Right lobe of liver (tissue), 6 donors: ENCODE results near the gene SV2C. TPM values are rescaled to one million over a fixed set of nuclear protein-coding genes. Genes with fewer than 3 reads are reported as not detected.
A peak's percentile ranks its signal among the peaks of the same experiment; 100 is the strongest.
"Not testable (repeated sequence)": the region's sequence is repeated elsewhere in the genome, so short reads cannot be mapped to it uniquely, and the experiment has no call there.

Experiments used
- ATAC-seq, 4 donors: fragments of 200-7000 bp; cut with Tn5 transposase; one replicate each; pipeline ENCODE4 v1.9.1; 2020; ENCODE audit warnings: mild to moderate bottlenecking in 4 of 4, moderate library complexity in 4 of 4
- DNase-seq, 3 donors: peaks; one replicate each; pipeline ENCODE4 v3.0.0-alpha.2; 2020
- H3K27ac ChIP-seq, 3 donors: fragments of 200-600 bp; one replicate each; pipeline ENCODE4 v1.8.0; 2022
- H3K27me3 ChIP-seq, 2 donors: fragments of 200-600 bp; one replicate each; pipeline ENCODE4 v1.8.0; 2022
- H3K36me3 ChIP-seq, 4 donors: fragments of 200-600 bp; sonication (generic) in 1 of 4; one replicate each; pipeline versions ENCODE4 v1.5.1 to v1.8.0; 2017 to 2022; ENCODE audit warnings: control low read depth in 1 of 4
- H3K4me1 ChIP-seq, 4 donors: fragments of 200-600 bp; sonication (generic) in 1 of 4; one replicate each; pipeline versions ENCODE4 v1.5.1 to v1.8.0; 2017 to 2022; ENCODE audit warnings: control low read depth in 1 of 4
- H3K4me3 ChIP-seq, 3 donors: fragments of 200-600 bp; one replicate each; pipeline ENCODE4 v1.8.0; 2022
- H3K9me3 ChIP-seq, 4 donors: fragments of 200-600 bp; sonication (generic) in 1 of 4; one replicate each; pipeline versions ENCODE4 v1.5.1 to v1.8.0; 2017 to 2022; ENCODE audit warnings: control low read depth in 1 of 4
- CTCF ChIP-seq, 4 donors: fragments of 200-600 bp in 3 of 4; fragments of 450-650 bp in 1 of 4; IDR thresholded peaks; one replicate each; pipeline versions ENCODE4 v1.5.1 to v1.8.0; 2016 to 2022; ENCODE audit warnings: antibody characterized with exemption in 4 of 4, mild to moderate bottlenecking in 2 of 4
- POLR2A ChIP-seq: fragments of 450-650 bp; IDR thresholded peaks from one replicate; pipeline ENCODE4 v1.6.1; 2017; ENCODE audit warnings: antibody characterized with exemption, mild to moderate bottlenecking
- WGBS: methylation state at CpG from one replicate; pipeline ENCODE4 v1.1.6; 2018; ENCODE audit warnings: low coverage, low lambda C conversion rate; ENCODE audit not compliant: insufficient coverage; ENCODE audit errors: missing lambda C conversion rate; 5-methylcytosine and 5-hydroxymethylcytosine counted together
- intact Hi-C, 2 donors: fragments of 100-400 bp; cut with DNase I; formaldehyde crosslinking; loops; one replicate each; pipeline versions ENCODE4 v1.11.2 to v1.14.1; 2022
- long read RNA-seq: library from polyadenylated mRNA; unstranded; transcript quantifications from one replicate; pipeline ENCODE4 v2.0.0, GENCODE V29; 2019
- total RNA-seq, 6 experiments: library from RNA; depleted of rRNA in 2 of 6; stranded (reverse); fragments of >200 nt in 2 of 6; fragmentation: NEBNext Ultra II Directional in 3 of 6; extraction: Animal tissue kit (Norgen Biotek cat#: 25700) in 3 of 6; gene quantifications; one replicate each; pipeline versions ENCODE4 v1.1.0 to v1.2.4, GENCODE V29; 2016 to 2023
- donor health status: DM: no; HTN: yes; CAD: no.
- donor health status: DM: no; HTN: no; CAD: no.
- donor health status: DM: no; HTN: no; CAD: no.
- donor health status: DM: no; HTN: yes; CAD: no.
- donor health status: DM: no; HTN: yes; CAD: no.

SV2C gene
- total RNA-seq = under 1 TPM in 4 of 6 experiments, not detected in 2; under 0.01 to 0.05 (median 0.01) TPM
- long read RNA-seq = 0 reads

GRCh38 chr5:76082772-76083554 is at the start of gene SV2C:
TSS of gene SV2C (plus strand) at chr5:76083383. CDS start at chr5:76131751, 48,368 bp downstream.
- Histone ChIP-seq H3K27me3 (peaks cover 6 to 11% of the 10 kb centered on the region in 2 donors), H3K9me3 (no peaks in the 10 kb centered on the region), H3K36me3 (no peaks in the 10 kb centered on the region), H3K4me1 (peaks cover 0 to 15% (median 0%) of the 10 kb centered on the region in 4 donors), H3K27ac (no peak within 1 kb of the TSS), H3K4me3 (no peak within 1 kb of the TSS)
- ATAC-seq = peak in 2 of 4 donors; percentile 28 to 46
- TF ChIP-seq POLR2A = no peak
- TF ChIP-seq CTCF (IDR thresholded peaks at IDR 0.05) = no peak
- WGBS = 5% methylated on average over 19 of the region's 63 CpGs
- intact Hi-C loops = no loop called here
- DNase-seq = peak in 2 of 3 donors; percentile 16 to 49

GRCh38 chr5:76037736-76038151 is 45.4 kb upstream of the SV2C start:
- H3K4me1 ChIP-seq, H3K9me3 ChIP-seq, H3K36me3 ChIP-seq, intact Hi-C loops, ATAC-seq, H3K27ac ChIP-seq, DNase-seq, H3K27me3 ChIP-seq: not testable (repeated sequence)
- 14% methylated on average over 12 of the region's 18 CpGs for WGBS
- peak overlapping the region in 1 of 3 donors; percentile 19 for H3K4me3 ChIP-seq

- ATAC-seq = no peak
- DNase-seq = no peak
- TF ChIP-seq POLR2A = no peak
- H3K27me3 ChIP-seq = no peaks in the 10 kb centered on the region
- no peak overlapping the region for H3K27ac ChIP-seq
- no peaks in the 10 kb centered on the region for H3K9me3 ChIP-seq
- H3K4me1 ChIP-seq = no peaks in the 10 kb centered on the region
- peak overlapping the region in 1 of 3 donors; percentile 19 for H3K4me3 ChIP-seq
- no peaks in the 10 kb centered on the region for H3K36me3 ChIP-seq
- intact Hi-C loops = no loop called here
Measured at GRCh38 chr5:76038212-76038611, 45.0 kb upstream of the SV2C start.

- no peaks in the 10 kb centered on the region for H3K4me1 ChIP-seq
- H3K27ac ChIP-seq = no peak overlapping the region
- intact Hi-C loops = no loop called here
- no peaks in the 10 kb centered on the region for H3K9me3 ChIP-seq
- DNase-seq (no peak), ATAC-seq (no peak)
- WGBS = 73% methylated on average over 2 of the region's 2 CpGs
- no peak overlapping the region for H3K4me3 ChIP-seq
- H3K36me3 ChIP-seq = no peaks in the 10 kb centered on the region
- no peak for TF ChIP-seq POLR2A
- TF ChIP-seq CTCF (IDR thresholded peaks at IDR 0.05) = no peak
- no peaks in the 10 kb centered on the region for H3K27me3 ChIP-seq
Measured at GRCh38 chr5:76040806-76041205, 42.4 kb upstream of the SV2C start.

GRCh38 chr5:76041863-76042262 is 41.3 kb upstream of the SV2C start:
- WGBS = 31% methylated on average over 5 of the region's 6 CpGs
- Histone ChIP-seq H3K36me3 (no peaks in the 10 kb centered on the region), H3K4me3 (no peak overlapping the region), H3K27ac (no peak overlapping the region), H3K27me3 (no peaks in the 10 kb centered on the region), H3K9me3 (no peaks in the 10 kb centered on the region), H3K4me1 (no peaks in the 10 kb centered on the region)
- no peak for DNase-seq
- intact Hi-C loops = no loop called here
- no peak for ATAC-seq
- TF ChIP-seq POLR2A (no peak), CTCF (IDR thresholded peaks at IDR 0.05) (no peak)
